HepG2 (cell line): Measurements from ENCODE around the gene CTNNA2. TPM values are rescaled to one million over a fixed set of nuclear protein-coding genes. Genes with fewer than 3 reads are reported as not detected.

ENCODE experiments used
- ATAC-seq: fragments of 200-7000 bp; cut with Tn5 transposase; 3 replicates; pipeline ENCODE4 v1.9.1; 2020; ENCODE audit warnings: mild to moderate bottlenecking, moderate library complexity
- BruUV-seq: library from RNA; stranded (reverse); fragments of 400-500 nt; replicated peaks from 2 replicates; lab custom pipeline; 2021; lab: Mats Ljungman, UMichigan
- CTCF ChIA-PET: fragments of 300-600 bp; formaldehyde crosslinking; extraction: SDS; loops from one replicate; lab custom pipeline; 2021; ENCODE audit warnings: low total read pairs, inconsistent platforms, low intra/inter-chr PET ratio; lab: Yijun Ruan, JAX
- POLR2A ChIA-PET: fragments of 350-600 bp; sonication (Branson Sonifier 250); formaldehyde crosslinking; loops from one replicate; lab custom pipeline; 2020; ENCODE audit warnings: antibody characterized with exemption, inconsistent platforms; lab: Yijun Ruan, JAX
- DNase-seq: peaks from one replicate; pipeline ENCODE4 v3.0.0-alpha.2; 2015; ENCODE audit warnings: low spot score
- FAIRE-seq: peaks from 3 replicates; lab custom pipeline; 2011; peaks lifted over from hg19 to GRCh38; lab: Jason Lieb, UNC
- H2AFZ ChIP-seq: one replicate; pipeline ENCODE4 v1.6.1; 2011; ENCODE audit warnings: low read length, inconsistent platforms
- H3K27ac ChIP-seq: fragments of 300-600 bp; 3 replicates; pipeline ENCODE4 v1.8.0; 2011; ENCODE audit warnings: mixed run types, mild to moderate bottlenecking, mixed read lengths, low read length, inconsistent platforms; ENCODE audit not compliant: insufficient read depth; ENCODE audit errors: extremely low read length
- H3K27me3 ChIP-seq, 2 experiments: fragments of 200-600 bp in 1 of 2; 2 replicates in 1 of 2; 3 replicates in 1 of 2; pipeline versions ENCODE4 v1.6.0 to v1.8.0; 2011; ENCODE audit warnings: low read length in 2 of 2, mild to moderate bottlenecking in 2 of 2, moderate library complexity in 2 of 2, inconsistent platforms in 1 of 2; ENCODE audit not compliant: insufficient read depth in 2 of 2, control insufficient read depth in 1 of 2
- H3K36me3 ChIP-seq, 2 experiments: fragments of 200-600 bp in 1 of 2; replicated peaks in 1 of 2; 2 replicates in 1 of 2; 3 replicates in 1 of 2; pipeline versions ENCODE4 v1.5.1 to v1.8.0; 2011; ENCODE audit warnings: low read length in 2 of 2, inconsistent platforms in 1 of 2; ENCODE audit not compliant: insufficient read depth in 2 of 2, control insufficient read depth in 1 of 2
- H3K4me1 ChIP-seq: 2 replicates; pipeline ENCODE4 v1.5.1; 2012; ENCODE audit warnings: low read length, inconsistent platforms; ENCODE audit not compliant: insufficient read depth
- H3K4me2 ChIP-seq: 2 replicates; pipeline ENCODE4 v1.6.0; 2011; ENCODE audit warnings: low read depth, low read length, inconsistent platforms
- H3K4me3 ChIP-seq, 3 experiments: fragments of 200-600 bp in 1 of 3; sonication (generic), shearing (Covaris generic) in 1 of 3; replicated peaks in 1 of 3; 2 replicates each; pipeline ENCODE4 v1.5.1; 2011 to 2016; ENCODE audit warnings: low read length in 3 of 3, inconsistent platforms in 2 of 3, low read depth in 2 of 3, mild to moderate bottlenecking in 2 of 3, control low read depth in 1 of 3, mixed read lengths in 1 of 3; ENCODE audit not compliant: insufficient read depth in 1 of 3
- H3K79me2 ChIP-seq: one replicate; pipeline ENCODE4 v1.6.1; 2011; ENCODE audit warnings: low read length, inconsistent platforms; ENCODE audit not compliant: insufficient read depth
- H3K9ac ChIP-seq: 2 replicates; pipeline ENCODE4 v1.6.0; 2011; ENCODE audit warnings: mild to moderate bottlenecking, low read depth, low read length, inconsistent platforms; ENCODE audit not compliant: insufficient read depth
- H3K9me3 ChIP-seq: 2 replicates; pipeline ENCODE4 v1.5.1; 2012; ENCODE audit warnings: mild to moderate bottlenecking, low read length
- H4K20me1 ChIP-seq: 2 replicates; pipeline ENCODE4 v1.6.0; 2011; ENCODE audit warnings: inconsistent platforms, mild to moderate bottlenecking, low read length, moderate library complexity; ENCODE audit not compliant: insufficient read depth
- KAT8 ChIP-seq: IDR thresholded peaks from 2 replicates; pipeline ENCODE4 v1.6.1; 2016; ENCODE audit warnings: missing genetic modification reagents, missing compliant biosample characterization
- ZNF441 ChIP-seq: sonication (generic); formaldehyde crosslinking; IDR thresholded peaks from 2 replicates; pipeline ENCODE4 v1.7.0; 2021; ENCODE audit warnings: missing genetic modification reagents, borderline replicate concordance
- WGBS: methylation state at CpG from one replicate; pipeline ENCODE4 v1.1.6; 2017; ENCODE audit warnings: low lambda C conversion rate; 5-methylcytosine and 5-hydroxymethylcytosine counted together
- in situ Hi-C: cut with HindIII; loops from 2 replicates; pipeline ENCODE4 v1.10.0; 2017; ENCODE audit warnings: low pct_unique_long_range_greater_than_20kb; ENCODE audit not compliant: extremely low pct_ligation_motif_present
- intact Hi-C: fragments of 100-400 bp; cut with micrococcal nuclease; formaldehyde crosslinking; loops from one replicate; pipeline ENCODE4 v1.10.0; 2022; ENCODE audit not compliant: unreplicated experiment
- polyA plus RNA-seq, 8 experiments: library from polyadenylated mRNA; depleted of rRNA in 3 of 8; stranded (reverse) in 7 of 8; unstranded in 1 of 8; fragments of >200 nt; fragmentation: Illumina TruSeq in 4 of 8; extraction: Trizol in 4 of 8; gene quantifications; 2 replicates each; pipeline versions ENCODE4 v1.2.1 to v1.2.3, GENCODE V29; 2011 to 2016; ENCODE audit warnings: low read depth in 4 of 8, missing spikeins in 1 of 8, mixed read lengths in 1 of 8; ENCODE audit not compliant: insufficient read depth in 1 of 8
- total RNA-seq, 5 experiments: library from RNA; depleted of rRNA; stranded (reverse); fragments of >200 nt; fragmentation: Illumina TruSeq; extraction: Trizol; gene quantifications; 2 replicates each; pipeline ENCODE4 v1.2.3, GENCODE V29; 2016; ENCODE audit warnings: low read depth in 1 of 5
- TF ChIP-seq, protein P1 (sequence below): sonication (generic); formaldehyde crosslinking; IDR thresholded peaks from 2 replicates; pipeline ENCODE4; 2020; ENCODE audit warnings: missing genetic modification reagents, mild to moderate bottlenecking, borderline replicate concordance
- TF ChIP-seq, protein P2 (sequence below): sonication (generic); formaldehyde crosslinking; IDR thresholded peaks from 2 replicates; pipeline ENCODE4 v1.4.0; 2020; ENCODE audit warnings: mild to moderate bottlenecking, missing genetic modification reagents

CTNNA2 gene
- total and polyA plus RNA-seq, 2 of the 13 experiments (the other 11 are each of a cell fraction or from before 2014, with no cell fraction given): not detected

DNA sequence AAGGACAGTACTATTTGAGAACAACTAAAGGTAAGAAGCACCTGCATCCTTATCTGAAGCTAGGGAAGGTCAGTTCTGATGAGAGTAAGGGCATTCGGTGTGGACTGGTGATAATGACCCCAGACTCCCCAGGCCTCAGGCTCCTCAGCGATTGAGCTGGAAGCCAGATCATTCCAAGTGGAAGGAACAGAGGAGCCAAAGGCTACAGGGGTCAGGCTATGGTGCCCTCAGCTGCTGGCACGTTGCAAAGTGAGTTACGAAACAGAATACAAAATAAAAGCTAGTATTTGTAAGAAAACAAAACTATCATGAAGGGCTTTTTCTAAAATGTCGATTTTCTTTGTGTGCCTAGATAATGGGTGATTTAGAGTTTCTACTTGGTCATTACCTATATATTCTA is 960.2 kb downstream of the CTNNA2 start (continued):
- TF ChIP-seq, protein P1, sequence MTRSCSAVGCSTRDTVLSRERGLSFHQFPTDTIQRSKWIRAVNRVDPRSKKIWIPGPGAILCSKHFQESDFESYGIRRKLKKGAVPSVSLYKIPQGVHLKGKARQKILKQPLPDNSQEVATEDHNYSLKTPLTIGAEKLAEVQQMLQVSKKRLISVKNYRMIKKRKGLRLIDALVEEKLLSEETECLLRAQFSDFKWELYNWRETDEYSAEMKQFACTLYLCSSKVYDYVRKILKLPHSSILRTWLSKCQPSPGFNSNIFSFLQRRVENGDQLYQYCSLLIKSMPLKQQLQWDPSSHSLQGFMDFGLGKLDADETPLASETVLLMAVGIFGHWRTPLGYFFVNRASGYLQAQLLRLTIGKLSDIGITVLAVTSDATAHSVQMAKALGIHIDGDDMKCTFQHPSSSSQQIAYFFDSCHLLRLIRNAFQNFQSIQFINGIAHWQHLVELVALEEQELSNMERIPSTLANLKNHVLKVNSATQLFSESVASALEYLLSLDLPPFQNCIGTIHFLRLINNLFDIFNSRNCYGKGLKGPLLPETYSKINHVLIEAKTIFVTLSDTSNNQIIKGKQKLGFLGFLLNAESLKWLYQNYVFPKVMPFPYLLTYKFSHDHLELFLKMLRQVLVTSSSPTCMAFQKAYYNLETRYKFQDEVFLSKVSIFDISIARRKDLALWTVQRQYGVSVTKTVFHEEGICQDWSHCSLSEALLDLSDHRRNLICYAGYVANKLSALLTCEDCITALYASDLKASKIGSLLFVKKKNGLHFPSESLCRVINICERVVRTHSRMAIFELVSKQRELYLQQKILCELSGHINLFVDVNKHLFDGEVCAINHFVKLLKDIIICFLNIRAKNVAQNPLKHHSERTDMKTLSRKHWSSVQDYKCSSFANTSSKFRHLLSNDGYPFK: no peak
- TF ChIP-seq, protein P2, sequence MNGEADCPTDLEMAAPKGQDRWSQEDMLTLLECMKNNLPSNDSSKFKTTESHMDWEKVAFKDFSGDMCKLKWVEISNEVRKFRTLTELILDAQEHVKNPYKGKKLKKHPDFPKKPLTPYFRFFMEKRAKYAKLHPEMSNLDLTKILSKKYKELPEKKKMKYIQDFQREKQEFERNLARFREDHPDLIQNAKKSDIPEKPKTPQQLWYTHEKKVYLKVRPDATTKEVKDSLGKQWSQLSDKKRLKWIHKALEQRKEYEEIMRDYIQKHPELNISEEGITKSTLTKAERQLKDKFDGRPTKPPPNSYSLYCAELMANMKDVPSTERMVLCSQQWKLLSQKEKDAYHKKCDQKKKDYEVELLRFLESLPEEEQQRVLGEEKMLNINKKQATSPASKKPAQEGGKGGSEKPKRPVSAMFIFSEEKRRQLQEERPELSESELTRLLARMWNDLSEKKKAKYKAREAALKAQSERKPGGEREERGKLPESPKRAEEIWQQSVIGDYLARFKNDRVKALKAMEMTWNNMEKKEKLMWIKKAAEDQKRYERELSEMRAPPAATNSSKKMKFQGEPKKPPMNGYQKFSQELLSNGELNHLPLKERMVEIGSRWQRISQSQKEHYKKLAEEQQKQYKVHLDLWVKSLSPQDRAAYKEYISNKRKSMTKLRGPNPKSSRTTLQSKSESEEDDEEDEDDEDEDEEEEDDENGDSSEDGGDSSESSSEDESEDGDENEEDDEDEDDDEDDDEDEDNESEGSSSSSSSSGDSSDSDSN (CRISPR knock-in tag): no peak
- no peak for TF ChIP-seq KAT8 (CRISPR knock-in tag)

DNA sequence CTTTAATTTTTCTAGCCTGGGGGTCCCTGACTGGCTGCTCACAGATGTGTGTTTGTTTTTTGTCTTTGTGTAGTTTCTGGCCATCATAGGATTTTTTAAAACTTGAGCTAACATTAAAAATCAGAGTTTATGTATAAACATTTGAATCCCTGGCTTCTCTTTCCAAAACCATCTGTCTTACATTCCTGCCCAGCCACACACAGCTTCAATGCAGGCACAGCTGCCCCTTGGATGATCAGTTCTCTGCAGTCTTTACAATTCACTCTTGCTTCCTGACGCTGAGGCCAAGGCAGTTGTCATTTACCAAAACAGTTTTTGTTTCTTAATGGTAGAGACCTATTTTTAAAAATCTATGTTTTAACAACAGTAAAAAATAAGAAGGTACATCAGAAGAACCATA is 960.9 kb downstream of the CTNNA2 start:
- Histone ChIP-seq H3K9ac (no peak overlapping the region), H3K79me2 (no peaks in the 10 kb centered on the region), H4K20me1 (no peaks in the 10 kb centered on the region), H3K9me3 (peaks cover 66% of the 10 kb centered on the region), H3K4me2 (no peak overlapping the region), H3K36me3 (no peaks in the 10 kb centered on the region), H3K27me3 (no peaks in the 10 kb centered on the region), H3K27ac (no peak overlapping the region), H3K4me3 (no peak overlapping the region), H2AFZ (no peak overlapping the region), H3K4me1 (no peaks in the 10 kb centered on the region)
- POLR2A ChIA-PET: no interaction called here
- TF ChIP-seq ZNF441: no peak
- CTCF ChIA-PET: no interaction called here
- ATAC-seq (no peak), DNase-seq (no peak), FAIRE-seq (no peak)
- in situ Hi-C loops (no loop called here), intact Hi-C loops (no loop called here)
- 12% methylated on average over 1 of the region's 1 CpG for WGBS
- BruUV-seq: no TSS peak
